Endodermal cell (in vitro differentiated cells): ENCODE data around the gene DNAJC5. TPM values are rescaled to one million over a fixed set of nuclear protein-coding genes. Genes with fewer than 3 reads are reported as not detected.

ENCODE experiments used
- DNase-seq: peaks from one replicate; pipeline ENCODE4 v3.0.0-alpha.2; 2017
- H3K27ac ChIP-seq: 2 replicates; pipeline ENCODE4 v1.5.1; 2013; ENCODE audit warnings: mild to moderate bottlenecking, low read depth, low read length, moderate library complexity
- H3K27me3 ChIP-seq: 2 replicates; pipeline ENCODE4 v1.6.1; 2013; ENCODE audit warnings: mild to moderate bottlenecking, low read length, moderate library complexity; ENCODE audit not compliant: insufficient read depth, control insufficient read depth, poor library complexity, severe bottlenecking
- H3K36me3 ChIP-seq: 2 replicates; pipeline ENCODE4 v1.7.0; 2013; ENCODE audit warnings: mild to moderate bottlenecking, low read length, moderate library complexity; ENCODE audit not compliant: control insufficient read depth, insufficient read depth
- H3K4me1 ChIP-seq: one replicate; pipeline ENCODE4 v1.7.0; 2013; ENCODE audit warnings: low read length; ENCODE audit not compliant: control insufficient read depth, insufficient read depth
- H3K4me3 ChIP-seq: 2 replicates; pipeline ENCODE4 v1.5.1; 2013; ENCODE audit warnings: mild to moderate bottlenecking, low read length, moderate library complexity
- H3K9ac ChIP-seq: 2 replicates; pipeline ENCODE4 v1.6.1; 2013; ENCODE audit warnings: mild to moderate bottlenecking, low read length, moderate library complexity; ENCODE audit not compliant: poor library complexity, severe bottlenecking; ENCODE audit errors: extremely low read depth
- H3K9me3 ChIP-seq: 2 replicates; pipeline ENCODE4 v1.6.1; 2013; ENCODE audit warnings: mild to moderate bottlenecking, low read length, moderate library complexity; ENCODE audit not compliant: control insufficient read depth
- H3K27ac Mint-ChIP-seq: 2 replicates; pipeline ENCODE4 v1.8.0; 2020; ENCODE audit warnings: mixed read lengths
- H3K27me3 Mint-ChIP-seq: 2 replicates; pipeline ENCODE4 v1.8.0; 2021; ENCODE audit warnings: mild to moderate bottlenecking, mixed read lengths; ENCODE audit not compliant: insufficient read depth
- H3K36me3 Mint-ChIP-seq: 2 replicates; pipeline ENCODE4 v1.8.0; 2020; ENCODE audit warnings: low read depth, mixed read lengths
- H3K4me1 Mint-ChIP-seq: 2 replicates; pipeline ENCODE4 v1.8.0; 2020; ENCODE audit warnings: mixed read lengths
- H3K4me3 Mint-ChIP-seq: 2 replicates; pipeline ENCODE4 v1.8.0; 2020; ENCODE audit warnings: mild to moderate bottlenecking, moderate library complexity, mixed read lengths
- H3K9me3 Mint-ChIP-seq: 2 replicates; pipeline ENCODE4 v1.8.0; 2020; ENCODE audit warnings: mild to moderate bottlenecking, mixed read lengths
- WGBS, 2 experiments: methylation state at CpG; one replicate each; pipeline versions ENCODE4 v1.1.5 to v1.1.7; 2013; ENCODE audit warnings: missing lambda C conversion rate in 2 of 2, mixed read lengths in 1 of 2; ENCODE audit not compliant: insufficient coverage in 1 of 2, insufficient read length in 1 of 2; 5-methylcytosine and 5-hydroxymethylcytosine counted together
- total RNA-seq, 2 donors: library from RNA; stranded (reverse); fragmentation: NEBNext Ultra II Directional in 1 of 2; extraction: Animal tissue kit (Norgen Biotek cat#: 25700) in 1 of 2; gene quantifications; 2 replicates in 1 of 2; 3 replicates in 1 of 2; pipeline ENCODE4 v1.2.1, GENCODE V29; 2021
- TF ChIP-seq, protein P1 (sequence below): fragments of 200-600 bp; sonication (generic); conservative IDR thresholded peaks from 2 replicates; pipeline ENCODE4 v1.5.0; 2021; ENCODE audit warnings: antibody characterized with exemption, mild to moderate bottlenecking

Gene DNAJC5
- total RNA-seq, 2 donors from 2014 or later, result 25.8 to 26.8 TPM

DNA sequence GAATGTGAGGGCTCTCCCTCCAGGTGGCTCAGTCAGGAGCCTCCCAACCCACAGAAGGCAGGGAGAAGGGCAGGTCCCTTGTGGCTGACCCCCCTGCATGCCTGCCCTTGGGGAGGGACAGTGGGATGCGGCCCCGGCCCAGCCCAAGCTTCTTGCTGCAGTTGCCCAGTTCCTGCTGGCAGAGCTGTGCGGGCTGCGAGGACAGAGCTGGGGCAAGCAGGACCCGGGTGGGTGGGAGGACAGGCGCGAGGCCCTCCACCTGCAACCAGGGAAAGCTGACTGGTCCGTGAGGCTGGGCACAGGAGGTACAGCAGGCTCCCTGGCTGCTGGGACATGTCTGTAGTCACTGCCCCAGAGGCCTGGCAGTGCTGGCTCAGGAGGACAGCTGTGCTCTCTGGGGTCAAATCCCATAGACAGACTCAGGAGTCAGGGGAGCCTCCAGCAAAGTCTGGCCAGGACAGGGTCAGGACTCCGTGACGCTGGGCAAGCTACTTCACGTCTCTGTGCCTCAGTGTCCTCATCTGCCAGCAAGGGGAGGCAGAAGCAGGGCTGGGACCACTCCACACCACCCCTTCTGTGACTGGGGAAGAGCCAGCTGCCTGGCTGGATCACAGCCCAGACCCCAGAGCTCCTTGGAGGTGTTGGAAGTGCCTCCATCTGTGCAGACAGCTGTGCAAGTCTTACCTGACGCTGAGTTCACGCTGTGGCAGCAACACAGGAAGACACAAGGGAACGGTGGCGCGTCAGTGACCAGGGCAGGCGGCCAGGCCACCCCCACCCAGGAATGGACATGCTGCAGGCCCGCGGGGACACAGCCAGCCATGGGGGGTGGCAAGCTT is 48.3 kb downstream of the DNAJC5 start:
- no peak for DNase-seq
- Histone ChIP-seq H3K27ac (peak overlapping the region; percentile 57), H3K9ac (no peak overlapping the region), H3K4me1 (no peaks in the 10 kb centered on the region), H3K4me3 (no peak overlapping the region), H3K9me3 (no peaks in the 10 kb centered on the region), H3K36me3 (peaks cover 20% of the 10 kb centered on the region), H3K27me3 (no peaks in the 10 kb centered on the region)
- TF ChIP-seq, protein P1, sequence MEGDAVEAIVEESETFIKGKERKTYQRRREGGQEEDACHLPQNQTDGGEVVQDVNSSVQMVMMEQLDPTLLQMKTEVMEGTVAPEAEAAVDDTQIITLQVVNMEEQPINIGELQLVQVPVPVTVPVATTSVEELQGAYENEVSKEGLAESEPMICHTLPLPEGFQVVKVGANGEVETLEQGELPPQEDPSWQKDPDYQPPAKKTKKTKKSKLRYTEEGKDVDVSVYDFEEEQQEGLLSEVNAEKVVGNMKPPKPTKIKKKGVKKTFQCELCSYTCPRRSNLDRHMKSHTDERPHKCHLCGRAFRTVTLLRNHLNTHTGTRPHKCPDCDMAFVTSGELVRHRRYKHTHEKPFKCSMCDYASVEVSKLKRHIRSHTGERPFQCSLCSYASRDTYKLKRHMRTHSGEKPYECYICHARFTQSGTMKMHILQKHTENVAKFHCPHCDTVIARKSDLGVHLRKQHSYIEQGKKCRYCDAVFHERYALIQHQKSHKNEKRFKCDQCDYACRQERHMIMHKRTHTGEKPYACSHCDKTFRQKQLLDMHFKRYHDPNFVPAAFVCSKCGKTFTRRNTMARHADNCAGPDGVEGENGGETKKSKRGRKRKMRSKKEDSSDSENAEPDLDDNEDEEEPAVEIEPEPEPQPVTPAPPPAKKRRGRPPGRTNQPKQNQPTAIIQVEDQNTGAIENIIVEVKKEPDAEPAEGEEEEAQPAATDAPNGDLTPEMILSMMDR, result no peak
- 96 to 98% methylated on average over 15 to 19 of the region's 19 CpGs for WGBS, 2 experiments
- H3K27me3 Mint-ChIP-seq, result no peaks in the 10 kb centered on the region
- no peak overlapping the region for H3K27ac Mint-ChIP-seq
- H3K4me3 Mint-ChIP-seq, result no peak overlapping the region
- H3K9me3 Mint-ChIP-seq, result peaks cover 1% of the 10 kb centered on the region
- peaks cover 17% of the 10 kb centered on the region for H3K36me3 Mint-ChIP-seq
- no peaks in the 10 kb centered on the region for H3K4me1 Mint-ChIP-seq

DNA sequence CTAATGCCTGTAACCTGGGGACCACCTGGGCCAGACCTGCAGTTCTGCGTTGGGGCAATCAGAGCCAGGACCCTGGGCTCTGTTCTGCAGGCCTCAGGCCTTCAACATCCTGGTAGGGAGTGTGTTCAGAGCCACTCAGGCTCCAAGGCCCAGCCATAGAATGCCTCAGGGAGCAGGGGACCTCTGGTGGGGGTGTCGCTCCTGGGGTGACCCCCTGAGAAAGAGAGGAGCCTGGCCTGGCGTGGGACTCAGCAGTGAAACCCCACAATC is 48.8 kb downstream of the DNAJC5 start:
- Mint-ChIP-seq H3K4me3 (no peak overlapping the region), H3K4me1 (peaks cover 2% of the 10 kb centered on the region), H3K27ac (no peak overlapping the region), H3K9me3 (peaks cover 3% of the 10 kb centered on the region), H3K27me3 (no peaks in the 10 kb centered on the region), H3K36me3 (peaks cover 19% of the 10 kb centered on the region)
- TF ChIP-seq, protein P1, result no peak
- Histone ChIP-seq H3K9me3 (no peaks in the 10 kb centered on the region), H3K9ac (no peak overlapping the region), H3K27me3 (no peaks in the 10 kb centered on the region), H3K4me3 (no peak overlapping the region), H3K36me3 (peaks cover 18% of the 10 kb centered on the region), H3K27ac (no peak overlapping the region), H3K4me1 (no peaks in the 10 kb centered on the region)
- 96% methylated on average over 3 of the region's 3 CpGs for WGBS, 2 experiments
- DNase-seq, result no peak

DNA sequence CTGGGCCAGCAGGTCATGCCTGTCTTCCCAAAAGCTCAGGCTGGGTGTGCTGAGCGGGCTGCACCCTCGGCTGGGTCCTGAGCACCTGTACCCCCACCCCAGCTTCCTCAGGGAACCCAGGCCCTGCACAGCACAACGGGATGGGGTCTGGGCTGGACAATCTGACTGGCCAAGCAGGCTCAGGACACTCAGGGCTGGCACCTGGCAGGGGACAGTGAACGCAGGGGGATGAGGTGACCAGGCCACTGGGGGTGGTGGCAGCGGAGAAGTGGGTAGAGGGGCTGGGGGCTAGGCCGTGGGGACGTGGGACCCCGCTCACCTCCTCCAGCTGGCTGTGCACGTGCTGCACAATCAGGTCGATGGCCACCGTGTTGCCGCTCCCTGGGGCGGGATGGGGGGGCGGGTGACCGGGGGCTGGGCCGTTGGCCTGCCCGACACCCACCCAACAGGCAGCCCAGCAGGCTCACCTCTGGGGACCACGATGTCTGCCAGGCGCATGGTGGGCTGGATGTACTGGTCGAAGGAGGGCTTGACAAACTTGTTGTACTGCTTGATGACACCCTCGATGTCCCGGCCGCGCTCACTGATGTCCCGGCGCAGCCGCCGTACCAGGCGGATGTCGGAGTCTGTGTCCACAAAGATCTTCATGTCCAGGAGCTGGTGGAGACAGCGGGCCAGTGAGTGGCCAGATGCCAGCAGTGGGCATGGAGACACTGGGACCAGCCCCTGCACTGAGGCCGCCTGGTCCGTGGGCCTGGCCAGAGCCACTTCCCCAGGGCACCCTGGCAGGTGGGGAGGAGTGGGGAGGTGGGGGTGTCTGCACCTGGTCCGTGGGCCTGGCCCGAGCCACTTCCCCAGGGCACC is 49.4 kb downstream of the DNAJC5 start:
- Histone ChIP-seq H3K36me3 (peaks cover 15% of the 10 kb centered on the region), H3K4me3 (no peak overlapping the region), H3K9ac (no peak overlapping the region), H3K27me3 (no peaks in the 10 kb centered on the region), H3K9me3 (no peaks in the 10 kb centered on the region), H3K27ac (no peak overlapping the region), H3K4me1 (no peaks in the 10 kb centered on the region)
- no peak for DNase-seq
- peaks cover 19% of the 10 kb centered on the region for H3K36me3 Mint-ChIP-seq
- H3K27ac Mint-ChIP-seq, result no peak overlapping the region
- 94 to 99% methylated on average over 27 to 35 of the region's 35 CpGs for WGBS, 2 experiments
- H3K4me3 Mint-ChIP-seq, result no peak overlapping the region
- peaks cover 3% of the 10 kb centered on the region for H3K9me3 Mint-ChIP-seq
- H3K4me1 Mint-ChIP-seq, result peaks cover 8% of the 10 kb centered on the region
- TF ChIP-seq, protein P1, result no peak
- no peaks in the 10 kb centered on the region for H3K27me3 Mint-ChIP-seq
